Sigmoid colon (tissue), 4 donors: Measurements from ENCODE around the gene CAMKV.

ENCODE experiments used
- EP300 ChIP-seq, 4 donors: sonication (generic); formaldehyde crosslinking; IDR thresholded peaks; one replicate each; pipeline ENCODE4 v1.6.1; 2017; ENCODE audit warnings: antibody characterized with exemption in 4 of 4
- POLR2A ChIP-seq, 2 donors: fragments of 450-650 bp; IDR thresholded peaks; one replicate each; pipeline ENCODE4 v1.6.1; 2016; ENCODE audit warnings: antibody characterized with exemption in 2 of 2, mild to moderate bottlenecking in 2 of 2, moderate library complexity in 2 of 2
- POLR2AphosphoS5 ChIP-seq, 4 donors: sonication (generic); formaldehyde crosslinking; IDR thresholded peaks; one replicate each; pipeline ENCODE4 v1.6.1; 2017; ENCODE audit warnings: antibody characterized with exemption in 4 of 4
- TF ChIP-seq, protein P1 (sequence below), 4 experiments: fragments of 450-650 bp in 3 of 4; fragments of 200-600 bp in 1 of 4; IDR thresholded peaks; one replicate each; pipeline ENCODE4 v1.5.1; 2016 to 2019; ENCODE audit warnings: antibody characterized with exemption in 4 of 4, mild to moderate bottlenecking in 3 of 4, moderate library complexity in 2 of 4

GRCh38 chr3:49900491-49901153 lies 30.9 kb upstream of the CAMKV start:
- TF ChIP-seq, protein P1, sequence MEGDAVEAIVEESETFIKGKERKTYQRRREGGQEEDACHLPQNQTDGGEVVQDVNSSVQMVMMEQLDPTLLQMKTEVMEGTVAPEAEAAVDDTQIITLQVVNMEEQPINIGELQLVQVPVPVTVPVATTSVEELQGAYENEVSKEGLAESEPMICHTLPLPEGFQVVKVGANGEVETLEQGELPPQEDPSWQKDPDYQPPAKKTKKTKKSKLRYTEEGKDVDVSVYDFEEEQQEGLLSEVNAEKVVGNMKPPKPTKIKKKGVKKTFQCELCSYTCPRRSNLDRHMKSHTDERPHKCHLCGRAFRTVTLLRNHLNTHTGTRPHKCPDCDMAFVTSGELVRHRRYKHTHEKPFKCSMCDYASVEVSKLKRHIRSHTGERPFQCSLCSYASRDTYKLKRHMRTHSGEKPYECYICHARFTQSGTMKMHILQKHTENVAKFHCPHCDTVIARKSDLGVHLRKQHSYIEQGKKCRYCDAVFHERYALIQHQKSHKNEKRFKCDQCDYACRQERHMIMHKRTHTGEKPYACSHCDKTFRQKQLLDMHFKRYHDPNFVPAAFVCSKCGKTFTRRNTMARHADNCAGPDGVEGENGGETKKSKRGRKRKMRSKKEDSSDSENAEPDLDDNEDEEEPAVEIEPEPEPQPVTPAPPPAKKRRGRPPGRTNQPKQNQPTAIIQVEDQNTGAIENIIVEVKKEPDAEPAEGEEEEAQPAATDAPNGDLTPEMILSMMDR (IDR thresholded peaks at IDR 0.05), result no peak
- no peak for TF ChIP-seq POLR2A (IDR thresholded peaks at IDR 0.05)
- TF ChIP-seq EP300 (IDR thresholded peaks at IDR 0.05), result no peak
- no peak for TF ChIP-seq POLR2AphosphoS5 (IDR thresholded peaks at IDR 0.05)
